B cell (primary cell): ENCODE measurements around the gene PPM1G. TPM values are rescaled to one million over a fixed set of nuclear protein-coding genes. Genes with fewer than 3 reads are reported as not detected.
A peak's percentile ranks its signal among the peaks of the same experiment; 100 is the strongest.

Experiments used
- ATAC-seq: fragments of 200-7000 bp; cut with Tn5 transposase; one replicate; pipeline ENCODE4 v1.10.0; 2021; ENCODE audit warnings: low read depth, mild to moderate bottlenecking, moderate number of reproducible peaks, moderate library complexity
- CTCF ChIA-PET: fragments of 350-600 bp; sonication (Branson Sonifier 250); formaldehyde crosslinking; loops from one replicate; lab custom pipeline; 2021; ENCODE audit warnings: antibody characterized with exemption, inconsistent platforms; lab: Charles Lee
- POLR2A ChIA-PET: fragments of 350-600 bp; sonication (Branson Sonifier 250); formaldehyde crosslinking; loops from one replicate; lab custom pipeline; 2021; ENCODE audit warnings: antibody characterized with exemption; lab: Charles Lee
- DNase-seq: peaks from one replicate; pipeline ENCODE4 v3.0.0; 2013
- H2AFZ ChIP-seq: 2 replicates; pipeline ENCODE4 v1.6.1; 2012; ENCODE audit warnings: mild to moderate bottlenecking, low read depth, low read length; ENCODE audit not compliant: insufficient read depth, poor library complexity, severe bottlenecking
- H3K27ac ChIP-seq, 2 donors: 1 replicate in 1 of 2; 2 replicates in 1 of 2; pipeline ENCODE4 v1.5.1; 2012 to 2013; ENCODE audit warnings: low read length in 2 of 2, mild to moderate bottlenecking in 2 of 2, moderate library complexity in 1 of 2
- H3K27me3 ChIP-seq, 4 experiments: fragments of 200-600 bp in 1 of 4; sonication (generic) in 1 of 4; replicated peaks in 1 of 4; 1 replicate in 2 of 4; 2 replicates in 2 of 4; pipeline versions ENCODE4 v1.6.1 to v1.7.0; 2013 to 2016; ENCODE audit warnings: low read length in 3 of 4, mild to moderate bottlenecking in 2 of 4, mixed read lengths in 1 of 4, moderate library complexity in 1 of 4; ENCODE audit not compliant: insufficient read depth in 4 of 4, control insufficient read depth in 3 of 4; ENCODE audit errors: control extremely low read depth in 1 of 4
- H3K36me3 ChIP-seq, 2 experiments: replicated peaks in 1 of 2; 1 replicate in 1 of 2; 2 replicates in 1 of 2; pipeline versions ENCODE4 v1.6.1 to v1.7.1; 2013; ENCODE audit warnings: low read length in 1 of 2; ENCODE audit not compliant: insufficient read depth in 2 of 2, control insufficient read depth in 1 of 2; ENCODE audit errors: control extremely low read depth in 1 of 2, extremely low read depth in 1 of 2
- H3K4me1 ChIP-seq, 2 donors: fragments of 200-600 bp in 1 of 2; sonication (generic) in 1 of 2; 1 replicate in 1 of 2; 2 replicates in 1 of 2; pipeline versions ENCODE4 v1.5.1 to v1.6.1; 2013 to 2017; ENCODE audit warnings: low read length in 2 of 2; ENCODE audit not compliant: control insufficient read depth in 2 of 2, insufficient read depth in 2 of 2
- H3K4me2 ChIP-seq: replicated peaks from 2 replicates; pipeline ENCODE3; 2012; ENCODE audit warnings: mild to moderate bottlenecking, low read depth, low read length; ENCODE audit not compliant: poor library complexity, severe bottlenecking
- H3K4me3 ChIP-seq, 5 experiments: fragments of 200-600 bp in 1 of 5; sonication (generic) in 1 of 5; 1 replicate in 3 of 5; 2 replicates in 2 of 5; pipeline versions ENCODE4 v1.5.1 to v1.7.0; 2011 to 2016; ENCODE audit warnings: low read length in 4 of 5, mild to moderate bottlenecking in 4 of 5, low read depth in 2 of 5, control low read depth in 1 of 5, moderate library complexity in 1 of 5; ENCODE audit not compliant: insufficient read depth in 1 of 5; ENCODE audit errors: control extremely low read depth in 1 of 5, extremely low read depth in 1 of 5
- H3K79me2 ChIP-seq: fragments of 200-600 bp; sonication (generic); one replicate; pipeline ENCODE4 v1.6.0; 2016; ENCODE audit warnings: low read length; ENCODE audit not compliant: control insufficient read depth, insufficient read depth
- H3K9ac ChIP-seq: fragments of 200-600 bp; sonication (generic); 2 replicates; pipeline ENCODE4 v1.6.1; 2017; ENCODE audit warnings: mild to moderate bottlenecking, low read length, moderate library complexity
- H3K9me3 ChIP-seq, 3 donors: one replicate each; pipeline versions ENCODE4 v1.6.1 to v1.7.1; 2013; ENCODE audit warnings: low read length in 2 of 3; ENCODE audit not compliant: control insufficient read depth in 2 of 3, insufficient read depth in 1 of 3; ENCODE audit errors: control extremely low read depth in 1 of 3
- H4K20me1 ChIP-seq: 2 replicates; pipeline ENCODE4 v1.6.0; 2012; ENCODE audit warnings: mild to moderate bottlenecking, low read length; ENCODE audit not compliant: insufficient read depth, control insufficient read depth, poor library complexity, severe bottlenecking
- H3K27ac Mint-ChIP-seq: one replicate; pipeline ENCODE4 v1.8.0; 2021; ENCODE audit warnings: mixed read lengths
- H3K27me3 Mint-ChIP-seq: one replicate; pipeline ENCODE4 v1.8.0; 2021; ENCODE audit warnings: mixed read lengths
- H3K4me1 Mint-ChIP-seq: one replicate; pipeline ENCODE4 v1.8.0; 2021; ENCODE audit warnings: mixed read lengths
- H3K4me3 Mint-ChIP-seq: one replicate; pipeline ENCODE4 v1.8.0; 2021; ENCODE audit warnings: mixed read lengths
- H3K9me3 Mint-ChIP-seq: one replicate; pipeline ENCODE4 v1.8.0; 2022; ENCODE audit warnings: mixed read lengths; ENCODE audit not compliant: insufficient read depth
- CTCF ChIP-seq: fragments of 200-600 bp; IDR thresholded peaks from one replicate; pipeline ENCODE4 v1.8.0; 2022; ENCODE audit warnings: antibody characterized with exemption, mild to moderate bottlenecking
- EZH2 ChIP-seq: IDR thresholded peaks from 2 replicates; pipeline ENCODE4 v1.6.1; 2012; ENCODE audit warnings: borderline replicate concordance, low read depth, mild to moderate bottlenecking, moderate library complexity, low read length; ENCODE audit not compliant: insufficient read depth, poor library complexity, severe bottlenecking
- WGBS: methylation state at CpG from one replicate; pipeline ENCODE4 v1.1.5; 2013; ENCODE audit warnings: missing lambda C conversion rate; ENCODE audit not compliant: insufficient coverage; 5-methylcytosine and 5-hydroxymethylcytosine counted together
- intact Hi-C: fragments of 100-400 bp; cut with micrococcal nuclease; formaldehyde crosslinking; loops from one replicate; pipeline ENCODE4 v1.10.0; 2022
- polyA plus RNA-seq: library from polyadenylated mRNA; depleted of rRNA; stranded (reverse); fragments of >200 nt; gene quantifications from 2 replicates; pipeline ENCODE4 v1.2.3, GENCODE V29; 2012
- total RNA-seq, 2 donors: library from RNA; stranded (reverse); fragments of 120-200 nt in 1 of 2; gene quantifications; 1 replicate in 1 of 2; 2 replicates in 1 of 2; pipeline versions ENCODE4 v1.2.3 to v1.2.4, GENCODE V29; 2013 to 2022

The PPM1G gene
- total and polyA plus RNA-seq, 2 donors (not counting 1 experiment from before 2014, with no cell fraction given), result 23.7 to 48.9 TPM

GRCh38 chr2:27380626-27381545 is 28.5 kb downstream of the PPM1G start, which contains the start of gene ZNF513:
TSS of gene ZNF513 (minus strand) at chr2:27380734. CDS start at chr2:27380526, 208 bp downstream.
- Mint-ChIP-seq H3K9me3 (no peaks in the 10 kb centered on the region), H3K4me3 (peak within 1 kb of the TSS; percentile 94), H3K27me3 (no peaks in the 10 kb centered on the region), H3K27ac (peak within 1 kb of the TSS; percentile 96), H3K4me1 (peaks cover 30% of the 10 kb centered on the region)
- H3K27ac ChIP-seq, result peak within 1 kb of the TSS; percentile 56 to 94
- DNase-seq (peak; percentile 92), ATAC-seq (peak; percentile 94)
- peaks cover 7 to 63% of the 10 kb centered on the region in 2 experiments for H3K36me3 ChIP-seq
- H4K20me1 ChIP-seq, result peaks cover 31% of the 10 kb centered on the region
- 11% methylated on average over 50 of the region's 67 CpGs for WGBS
- POLR2A ChIA-PET, result interaction anchor here (0.6 to 2.6 kb wide), 7 partner anchors 10 to 169 kb away, joined by 3 to 36 read pairs (median 5); partner anchors contain the start of genes ATRAID, EIF2B4, GTF3C2 and MPV17
- CTCF ChIA-PET, result interaction anchor here (1.5 to 2.4 kb wide), 5 partner anchors 10 to 78 kb away, joined by 3 to 12 read pairs (median 7); partner anchors contain the start of genes NRBP1, PPM1G and SNX17
- intact Hi-C loops, result loop anchor here (1.0 to 2.0 kb wide), 7 partner anchors 11 to 248 kb away; partner anchors contain the start of genes CCDC121, EIF2B4, GPN1 and GTF3C2
- peaks cover 44% of the 10 kb centered on the region for H3K79me2 ChIP-seq
- peak within 1 kb of the TSS; percentile 88 for H3K4me2 ChIP-seq
- no peaks in the 10 kb centered on the region for H3K9me3 ChIP-seq
- no peaks in the 10 kb centered on the region for H3K27me3 ChIP-seq
- peak within 1 kb of the TSS; percentile 40 to 66 (median 63) for H3K4me3 ChIP-seq
- H3K4me1 ChIP-seq, result peaks cover 16 to 20% of the 10 kb centered on the region in 2 donors
- H3K9ac ChIP-seq, result peak within 1 kb of the TSS; percentile 78
- TF ChIP-seq CTCF (no peak), EZH2 (no peak)
- H2AFZ ChIP-seq, result peak within 1 kb of the TSS; percentile 92
